Pancreas (tissue), 10 donors: ENCODE results near the gene RAP1A. TPM values are rescaled to one million over a fixed set of nuclear protein-coding genes. Genes with fewer than 3 reads are reported as not detected.

ENCODE experiments used
- ATAC-seq, 4 donors: fragments of 200-7000 bp; cut with Tn5 transposase; one replicate each; pipeline versions ENCODE4 v1.8.0 to v1.9.1; 2020; ENCODE audit warnings: mild to moderate bottlenecking in 4 of 4, moderate library complexity in 4 of 4
- DNase-seq, 6 donors: peaks; one replicate each; pipeline ENCODE4 v3.0.0-alpha.2; 2020
- FAIRE-seq: peaks from 2 replicates; lab custom pipeline; 2012; peaks lifted over from hg19 to GRCh38; lab: Jason Lieb, UNC
- H3K27ac ChIP-seq, 4 donors: fragments of 200-600 bp; sonication (generic); 1 replicate in 3 of 4; 2 replicates in 1 of 4; pipeline versions ENCODE4 v1.5.0 to v1.8.0; 2020
- H3K27me3 ChIP-seq, 4 donors: fragments of 200-600 bp; one replicate each; pipeline ENCODE4 v1.8.0; 2021
- H3K36me3 ChIP-seq, 3 donors: fragments of 200-600 bp; sonication (generic) in 1 of 3; one replicate each; pipeline versions ENCODE4 v1.5.0 to v1.8.0; 2020 to 2021
- H3K4me1 ChIP-seq, 3 donors: fragments of 200-600 bp; one replicate each; pipeline ENCODE4 v1.8.0; 2021
- H3K4me3 ChIP-seq, 4 donors: fragments of 200-600 bp; sonication (generic) in 2 of 4; one replicate each; pipeline versions ENCODE4 v1.5.0 to v1.8.0; 2020 to 2021
- H3K9me3 ChIP-seq, 4 donors: fragments of 200-600 bp; one replicate each; pipeline ENCODE4 v1.8.0; 2021
- CTCF ChIP-seq, 4 donors: fragments of 200-600 bp; sonication (generic) in 3 of 4; IDR thresholded peaks; one replicate each; pipeline versions ENCODE4 v1.5.0 to v1.8.0; 2021; ENCODE audit warnings: antibody characterized with exemption in 4 of 4
- WGBS, 2 donors: extraction: QIAGEN DNeasy Blood & Tissue Kit; methylation state at CpG; one replicate each; pipeline ENCODE4 v1.1.7; 2013; 5-methylcytosine and 5-hydroxymethylcytosine counted together
- intact Hi-C, 3 donors: fragments of 100-400 bp; cut with DNase I; formaldehyde crosslinking; loops; one replicate each; pipeline versions ENCODE4 v1.11.1 to v1.14.2; 2022
- polyA plus RNA-seq, 2 donors: library from polyadenylated mRNA; stranded (reverse); fragments of 200-250 nt; gene quantifications; one replicate each; pipeline ENCODE4 v1.2.3, GENCODE V29; 2013
- total RNA-seq, 6 donors: library from RNA; stranded (reverse); fragmentation: NEBNext Ultra II Directional in 4 of 6; extraction: Animal tissue kit (Norgen Biotek cat#: 25700) in 4 of 6; gene quantifications; one replicate each; pipeline versions ENCODE4 v1.2.1 to v1.2.4, GENCODE V29; 2021 to 2023
- donor health status: healthy with polysubstance abuse.
- donor health status: DM: no; HTN: no; CAD: no; lungs with moderate emphysema.
- donor health status: DM: no; HTN: no; CAD: no.
- donor health status: control.
- donor health status: control.
- donor health status: Bipolar disorder and iron deficiency.
- donor health status: DM: yes; HTN: yes; CAD: no.
- donor health status: DM: no; HTN: no; CAD: no.
- donor health status: DM: no; HTN: no; CAD: no.
- donor health status: DM: yes; HTN: yes; CAD: no.

RAP1A gene
- total and polyA plus RNA-seq, 8 donors = 17.0 to 35.1 (median 21.5) TPM

GRCh38 chr1:111751906-111752575, 132.5 kb downstream of the RAP1A start:
- peaks cover 0 to 5% (median 0%) of the 10 kb centered on the region in 3 donors for H3K4me1 ChIP-seq
- ATAC-seq = no peak
- no peak for FAIRE-seq
- H3K36me3 ChIP-seq = no peaks in the 10 kb centered on the region
- H3K27ac ChIP-seq = no peak overlapping the region
- no peaks in the 10 kb centered on the region for H3K9me3 ChIP-seq
- DNase-seq = no peak
- no peak overlapping the region for H3K4me3 ChIP-seq
- TF ChIP-seq CTCF (IDR thresholded peaks at IDR 0.05) = no peak
- H3K27me3 ChIP-seq = no peaks in the 10 kb centered on the region
- WGBS, 2 donors = 35 to 37% methylated on average over 2 of the region's 2 CpGs
- intact Hi-C loops = no loop called here

- H3K36me3 ChIP-seq = peaks cover 0 to under 1% (median 0%) of the 10 kb centered on the region in 3 donors
- WGBS, 2 donors = 0 to 1% methylated on average over 12 of the region's 12 CpGs
- H3K27me3 ChIP-seq = no peaks in the 10 kb centered on the region
- H3K4me1 ChIP-seq = peaks cover 0 to 9% (median 0%) of the 10 kb centered on the region in 3 donors
- H3K9me3 ChIP-seq = no peaks in the 10 kb centered on the region
- peak overlapping the region; percentile 69 to 88 (median 84) for H3K4me3 ChIP-seq
- intact Hi-C loops = no loop called here
- peak; percentile 3 to 46 (median 22) for ATAC-seq
- no peak for FAIRE-seq
- TF ChIP-seq CTCF (IDR thresholded peaks at IDR 0.05) = no peak
- H3K27ac ChIP-seq = peak overlapping the region; percentile 73 to 93 (median 86)
- DNase-seq = peak in 1 of 6 donors; percentile 36
These were observed 135.4 kb downstream of the RAP1A start for GRCh38 chr1:111754984-111755330.

- Histone ChIP-seq H3K27me3 (no peaks in the 10 kb centered on the region), H3K27ac (peak within 1 kb of the TSS; percentile 73 to 93 (median 86)), H3K36me3 (peaks cover 0 to 3% (median under 1%) of the 10 kb centered on the region in 3 donors), H3K4me1 (peaks cover 0 to 9% (median 0%) of the 10 kb centered on the region in 3 donors), H3K4me3 (peak within 1 kb of the TSS; percentile 69 to 88 (median 84)), H3K9me3 (no peaks in the 10 kb centered on the region)
- intact Hi-C loops = no loop called here
- 0% methylated on average over 61 to 67 of the region's 67 CpGs for WGBS, 2 donors
- peak; percentile 87 to 94 (median 90) for DNase-seq
- peak; percentile 96 to 99 (median 97) for ATAC-seq
- TF ChIP-seq CTCF (IDR thresholded peaks at IDR 0.05) = peak; percentile 60 to 79 (median 65)
- no peak for FAIRE-seq
These were observed 135.9 kb downstream of the RAP1A start, which contains the start of gene DDX20 for GRCh38 chr1:111755331-111756123. Gene DDX20, plus strand, starts transcription at chr1:111755901. Its CDS starts 24 bp downstream, at chr1:111755925.

GRCh38 chr1:111756124-111756513, 136.5 kb downstream of the RAP1A start:
- peak overlapping the region; percentile 73 to 93 (median 86) for H3K27ac ChIP-seq
- H3K4me1 ChIP-seq = peaks cover 0 to 9% (median 0%) of the 10 kb centered on the region in 3 donors
- H3K36me3 ChIP-seq = peaks cover 0 to 7% (median 3%) of the 10 kb centered on the region in 3 donors
- DNase-seq (no peak), ATAC-seq (peak; percentile 18 to 47 (median 38)), FAIRE-seq (no peak)
- no peak for TF ChIP-seq CTCF (IDR thresholded peaks at IDR 0.05)
- H3K9me3 ChIP-seq = no peaks in the 10 kb centered on the region
- H3K27me3 ChIP-seq = no peaks in the 10 kb centered on the region
- WGBS, 2 donors = 1% methylated on average over 35 of the region's 35 CpGs
- peak overlapping the region; percentile 69 to 88 (median 84) for H3K4me3 ChIP-seq
- intact Hi-C loops = no loop called here
